ENCODE results near the gene CCDC3.

DNA sequence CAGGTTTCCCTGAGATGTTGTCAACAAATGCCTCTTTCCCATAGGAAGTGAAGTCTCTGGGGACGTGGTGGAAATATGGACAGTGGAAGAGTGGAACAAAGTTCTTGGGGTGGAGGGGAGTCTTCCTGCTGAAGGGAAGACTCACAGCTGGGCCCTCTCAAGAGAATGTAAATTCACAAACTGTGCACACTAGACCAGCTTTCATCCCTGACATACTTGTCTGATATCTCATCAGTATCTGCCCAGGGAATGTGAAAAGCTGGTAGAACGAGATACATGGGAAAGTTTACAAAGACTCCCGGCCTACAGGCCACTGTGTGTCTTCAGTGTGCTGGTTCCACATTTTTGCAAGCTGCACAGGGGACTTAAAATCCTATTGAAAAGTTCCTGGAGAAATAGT is 16.7 kb upstream of the CCDC3 start:
- TF ChIP-seq NFE2L2 (IDR thresholded peaks at IDR 0.05; ENCODE audit: low read depth, low read length) (no peak), MAZ (IDR thresholded peaks at IDR 0.05; ENCODE audit: borderline replicate concordance, low read depth, low read length) (no peak), POLR2A (IDR thresholded peaks at IDR 0.05; ENCODE audit: low read depth, low read length) (no peak), FOS (IDR thresholded peaks at IDR 0.05; ENCODE audit: low read depth, low read length) (no peak), CHD1 (IDR thresholded peaks at IDR 0.05; ENCODE audit: low read depth, low read length) (no peak)
- TF ChIP-seq, protein P1, sequence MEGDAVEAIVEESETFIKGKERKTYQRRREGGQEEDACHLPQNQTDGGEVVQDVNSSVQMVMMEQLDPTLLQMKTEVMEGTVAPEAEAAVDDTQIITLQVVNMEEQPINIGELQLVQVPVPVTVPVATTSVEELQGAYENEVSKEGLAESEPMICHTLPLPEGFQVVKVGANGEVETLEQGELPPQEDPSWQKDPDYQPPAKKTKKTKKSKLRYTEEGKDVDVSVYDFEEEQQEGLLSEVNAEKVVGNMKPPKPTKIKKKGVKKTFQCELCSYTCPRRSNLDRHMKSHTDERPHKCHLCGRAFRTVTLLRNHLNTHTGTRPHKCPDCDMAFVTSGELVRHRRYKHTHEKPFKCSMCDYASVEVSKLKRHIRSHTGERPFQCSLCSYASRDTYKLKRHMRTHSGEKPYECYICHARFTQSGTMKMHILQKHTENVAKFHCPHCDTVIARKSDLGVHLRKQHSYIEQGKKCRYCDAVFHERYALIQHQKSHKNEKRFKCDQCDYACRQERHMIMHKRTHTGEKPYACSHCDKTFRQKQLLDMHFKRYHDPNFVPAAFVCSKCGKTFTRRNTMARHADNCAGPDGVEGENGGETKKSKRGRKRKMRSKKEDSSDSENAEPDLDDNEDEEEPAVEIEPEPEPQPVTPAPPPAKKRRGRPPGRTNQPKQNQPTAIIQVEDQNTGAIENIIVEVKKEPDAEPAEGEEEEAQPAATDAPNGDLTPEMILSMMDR (conservative IDR thresholded peaks at IDR 0.05; ENCODE audit: low read depth, low read length): no peak
- TF ChIP-seq, protein P2, sequence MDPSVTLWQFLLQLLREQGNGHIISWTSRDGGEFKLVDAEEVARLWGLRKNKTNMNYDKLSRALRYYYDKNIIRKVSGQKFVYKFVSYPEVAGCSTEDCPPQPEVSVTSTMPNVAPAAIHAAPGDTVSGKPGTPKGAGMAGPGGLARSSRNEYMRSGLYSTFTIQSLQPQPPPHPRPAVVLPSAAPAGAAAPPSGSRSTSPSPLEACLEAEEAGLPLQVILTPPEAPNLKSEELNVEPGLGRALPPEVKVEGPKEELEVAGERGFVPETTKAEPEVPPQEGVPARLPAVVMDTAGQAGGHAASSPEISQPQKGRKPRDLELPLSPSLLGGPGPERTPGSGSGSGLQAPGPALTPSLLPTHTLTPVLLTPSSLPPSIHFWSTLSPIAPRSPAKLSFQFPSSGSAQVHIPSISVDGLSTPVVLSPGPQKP (IDR thresholded peaks at IDR 0.05; ENCODE audit: borderline replicate concordance, low read depth, low read length): no peak
- TF ChIP-seq, protein P3, sequence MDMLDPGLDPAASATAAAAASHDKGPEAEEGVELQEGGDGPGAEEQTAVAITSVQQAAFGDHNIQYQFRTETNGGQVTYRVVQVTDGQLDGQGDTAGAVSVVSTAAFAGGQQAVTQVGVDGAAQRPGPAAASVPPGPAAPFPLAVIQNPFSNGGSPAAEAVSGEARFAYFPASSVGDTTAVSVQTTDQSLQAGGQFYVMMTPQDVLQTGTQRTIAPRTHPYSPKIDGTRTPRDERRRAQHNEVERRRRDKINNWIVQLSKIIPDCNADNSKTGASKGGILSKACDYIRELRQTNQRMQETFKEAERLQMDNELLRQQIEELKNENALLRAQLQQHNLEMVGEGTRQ (IDR thresholded peaks at IDR 0.05; ENCODE audit: low read depth, low read length): no peak
